DMS53 (cell line): Measurements from ENCODE around the gene PLPPR1.

Source experiments
- DNase-seq: peaks from one replicate; lab custom pipeline; 2025; lab: John Stamatoyannopoulos, UW

Gene PLPPR1

GRCh38 chr9:101350285-101350684 lies 321.8 kb downstream of the PLPPR1 start:
- DNase-seq: no peak

- DNase-seq: no peak
Measured at GRCh38 chr9:101352892-101353463, 324.5 kb downstream of the PLPPR1 start.

- DNase-seq: no peak
Measured at GRCh38 chr9:101353683-101354082, 325.2 kb downstream of the PLPPR1 start.

- peak; percentile 86 for DNase-seq
Measured at GRCh38 chr9:101354143-101354764, 325.7 kb downstream of the PLPPR1 start.

GRCh38 chr9:101354765-101355708 lies 326.5 kb downstream of the PLPPR1 start:
- no peak for DNase-seq

GRCh38 chr9:101356619-101357018 lies 328.1 kb downstream of the PLPPR1 start:
- no peak for DNase-seq

GRCh38 chr9:101359679-101360078 lies 331.2 kb downstream of the PLPPR1 start:
- DNase-seq: no peak

GRCh38 chr9:101360647-101361046 lies 332.1 kb downstream of the PLPPR1 start:
- no peak for DNase-seq

GRCh38 chr9:101362450-101362849 lies 333.9 kb downstream of the PLPPR1 start:
- no peak for DNase-seq

- peak; percentile 31 for DNase-seq
Measured at GRCh38 chr9:101365181-101365580, 336.7 kb downstream of the PLPPR1 start.

GRCh38 chr9:101366038-101366756 lies 337.7 kb downstream of the PLPPR1 start:
- DNase-seq: peak; percentile 77

- DNase-seq: no peak
Measured at GRCh38 chr9:101367323-101367722, 338.8 kb downstream of the PLPPR1 start.

GRCh38 chr9:101369286-101369685 lies 340.8 kb downstream of the PLPPR1 start:
- peak; percentile 43 for DNase-seq

- DNase-seq: no peak
Measured at GRCh38 chr9:101369884-101370531, 341.5 kb downstream of the PLPPR1 start.

- no peak for DNase-seq
Measured at GRCh38 chr9:101371813-101372212, 343.3 kb downstream of the PLPPR1 start.

GRCh38 chr9:101372327-101373118 lies 344.0 kb downstream of the PLPPR1 start:
- DNase-seq: no peak
